ENCODE results near the gene IRAK4. TPM values are rescaled to one million over a fixed set of nuclear protein-coding genes. Genes with fewer than 3 reads are reported as not detected.
"Not testable (repeated sequence)": the region's sequence is repeated elsewhere in the genome, so short reads cannot be mapped to it uniquely, and the experiment has no call there.

Gene IRAK4
- total RNA-seq, 1 experiment from 2014 or later, result 15.7 TPM

- not testable (repeated sequence) for H3K9me3 ChIP-seq (replicated peaks); H3K27me3 ChIP-seq; H3K4me3 ChIP-seq; H3K27ac ChIP-seq; H3K4me1 ChIP-seq; DNase-seq
- peaks cover 18% of the 10 kb centered on the region; the same call in 1 of the 2 replicates for H3K36me3 ChIP-seq
Observed at GRCh38 chr12:43751360-43751759, 7.4 kb upstream of the IRAK4 start.

DNA sequence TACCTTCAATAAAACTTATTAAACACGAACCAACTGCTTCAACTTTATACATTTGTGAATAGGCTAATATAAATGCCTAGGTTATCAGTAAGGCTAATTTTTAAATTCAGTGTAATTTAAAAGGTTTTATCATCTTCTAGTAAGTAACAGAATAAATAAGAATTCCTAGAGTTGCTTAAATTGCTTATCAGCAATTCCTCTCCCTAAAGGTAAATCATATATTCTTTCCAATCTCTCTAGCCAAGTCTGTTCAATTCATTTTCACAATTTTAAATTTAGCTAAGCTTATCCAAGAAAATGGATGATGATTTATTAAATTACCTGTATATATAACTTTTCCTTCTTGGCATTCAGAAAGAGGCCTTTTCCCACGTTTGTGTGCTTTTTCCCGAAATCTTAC is 4.7 kb upstream of the IRAK4 start:
- no peaks in the 10 kb centered on the region for H3K27me3 ChIP-seq
- no peak for DNase-seq
- no peak overlapping the region for H3K4me3 ChIP-seq
- H3K9me3 ChIP-seq (replicated peaks), result 0 out of 2 replicates have a peak, but pooled peaks cover 2% of the 10 kb centered on the region
- H3K27ac ChIP-seq, result no peak overlapping the region
- H3K4me1 ChIP-seq, result no peaks in the 10 kb centered on the region
- peaks cover 18% of the 10 kb centered on the region; the same call in 1 of the 2 replicates for H3K36me3 ChIP-seq

- 0 out of 2 replicates have a peak, but pooled peaks cover 3% of the 10 kb centered on the region for H3K36me3 ChIP-seq
- H3K27me3 ChIP-seq, result no peaks in the 10 kb centered on the region
- peak overlapping the region; percentile 89 for H3K4me3 ChIP-seq
- peak in 1 of 2 experiments; percentile 47 for DNase-seq
- peak overlapping the region; percentile 68 for H3K27ac ChIP-seq
- no peaks in the 10 kb centered on the region for H3K9me3 ChIP-seq (replicated peaks)
- H3K4me1 ChIP-seq, result no peaks in the 10 kb centered on the region; the same call in 1 of the 2 replicates
Observed at GRCh38 chr12:43758247-43758727, 464 bp upstream of the IRAK4 start.

DNA sequence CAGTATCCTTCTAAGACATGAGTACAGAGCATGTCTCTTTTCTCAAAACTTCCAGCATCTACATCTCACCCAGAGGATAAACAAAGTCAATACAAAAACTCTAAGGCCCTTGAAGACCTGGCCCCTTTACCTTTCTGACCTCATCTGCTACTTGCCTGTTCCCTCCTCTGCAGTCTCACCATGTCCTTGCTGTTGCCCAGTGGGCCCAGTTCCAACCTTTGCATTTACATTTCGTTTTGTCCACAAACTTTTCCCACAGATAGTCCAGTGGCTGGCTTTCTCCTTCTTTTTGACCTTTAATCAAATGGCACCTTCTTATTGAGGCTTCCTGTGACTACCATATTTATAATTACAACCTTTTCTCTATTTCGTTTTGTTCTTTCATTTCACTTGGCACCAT is 1.6 kb downstream of the IRAK4 start:
- Histone ChIP-seq H3K9me3 (replicated peaks) (no peaks in the 10 kb centered on the region), H3K36me3 (no peaks in the 10 kb centered on the region), H3K27ac (no peak overlapping the region), H3K4me3 (no peak overlapping the region), H3K4me1 (no peaks in the 10 kb centered on the region; the same call in 1 of the 2 replicates), H3K27me3 (no peaks in the 10 kb centered on the region)
- DNase-seq, result no peak

DNA sequence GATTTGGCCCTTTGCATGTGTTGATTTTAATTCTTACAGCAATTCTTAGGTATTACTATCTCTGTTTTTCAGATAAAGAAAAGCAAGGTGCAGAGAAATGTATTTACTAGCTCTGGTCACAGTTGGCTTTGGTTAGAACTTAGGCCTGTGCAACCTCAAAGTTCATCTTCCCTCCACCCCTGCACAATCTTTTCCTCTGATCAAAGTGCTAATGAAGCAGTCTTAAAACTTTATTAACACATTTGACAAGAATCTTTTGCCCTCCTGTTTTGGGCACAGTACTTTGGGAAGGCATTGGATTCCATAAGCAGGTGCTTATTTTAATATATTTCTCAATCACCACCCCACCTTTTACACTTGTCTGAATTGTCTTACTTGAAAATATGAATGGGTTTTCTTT is 2.7 kb downstream of the IRAK4 start:
- no peaks in the 10 kb centered on the region; the same call in 1 of the 2 replicates for H3K4me1 ChIP-seq
- no peak overlapping the region for H3K27ac ChIP-seq
- no peaks in the 10 kb centered on the region for H3K36me3 ChIP-seq
- no peaks in the 10 kb centered on the region for H3K27me3 ChIP-seq
- no peak for DNase-seq
- H3K9me3 ChIP-seq (replicated peaks), result no peaks in the 10 kb centered on the region
- H3K4me3 ChIP-seq, result no peak overlapping the region

- H3K27me3 ChIP-seq, result no peaks in the 10 kb centered on the region
- no peaks in the 10 kb centered on the region for H3K36me3 ChIP-seq
- H3K4me3 ChIP-seq, result no peak overlapping the region
- H3K9me3 ChIP-seq (replicated peaks), result no peaks in the 10 kb centered on the region
- H3K4me1 ChIP-seq, result no peaks in the 10 kb centered on the region; the same call in 1 of the 2 replicates
- DNase-seq, result no peak
- no peak overlapping the region for H3K27ac ChIP-seq
Observed at GRCh38 chr12:43762596-43762995, 3.8 kb downstream of the IRAK4 start.

- Histone ChIP-seq H3K4me1 (no peaks in the 10 kb centered on the region; the same call in 1 of the 2 replicates), H3K9me3 (replicated peaks) (no peaks in the 10 kb centered on the region), H3K27me3 (no peaks in the 10 kb centered on the region), H3K27ac (no peak overlapping the region), H3K36me3 (no peaks in the 10 kb centered on the region; the same call in 1 of the 2 replicates), H3K4me3 (no peak overlapping the region)
- DNase-seq, result no peak
Observed at GRCh38 chr12:43763769-43764168, 5.0 kb downstream of the IRAK4 start.

- Histone ChIP-seq H3K27ac (no peak overlapping the region), H3K27me3 (no peaks in the 10 kb centered on the region), H3K9me3 (replicated peaks) (no peaks in the 10 kb centered on the region), H3K4me3 (no peak overlapping the region), H3K36me3 (no peaks in the 10 kb centered on the region; the same call in 1 of the 2 replicates), H3K4me1 (no peaks in the 10 kb centered on the region; the same call in 1 of the 2 replicates)
- DNase-seq, result no peak
Observed at GRCh38 chr12:43764528-43764927, 5.8 kb downstream of the IRAK4 start.

- Histone ChIP-seq H3K36me3 (peaks cover 2% of the 10 kb centered on the region; the same call in 1 of the 2 replicates), H3K4me3 (no peak overlapping the region), H3K4me1 (no peaks in the 10 kb centered on the region), H3K9me3 (replicated peaks) (no peaks in the 10 kb centered on the region), H3K27me3 (no peaks in the 10 kb centered on the region), H3K27ac (no peak overlapping the region)
- no peak for DNase-seq
Observed at GRCh38 chr12:43766291-43766690, 7.5 kb downstream of the IRAK4 start.

DNA sequence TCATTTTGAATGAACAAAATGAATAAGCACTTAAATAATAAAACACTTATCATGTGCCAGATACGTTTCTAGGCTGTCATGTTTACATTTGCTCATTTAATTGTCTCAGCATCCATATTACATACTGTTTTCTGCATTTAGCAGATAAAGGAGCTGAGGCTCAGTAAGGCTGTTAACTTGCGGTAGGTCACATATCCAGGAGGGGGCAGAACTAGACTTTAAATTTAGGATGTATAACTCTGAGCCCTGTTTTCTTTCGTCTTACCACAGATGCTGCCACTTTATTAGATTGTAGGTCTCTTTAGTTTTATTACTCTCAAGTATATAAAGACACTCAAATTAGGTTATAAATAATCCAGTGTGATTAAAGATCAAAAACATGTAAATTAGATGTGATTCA is 17.7 kb downstream of the IRAK4 start:
- Histone ChIP-seq H3K27me3 (no peaks in the 10 kb centered on the region), H3K36me3 (peaks cover 20% of the 10 kb centered on the region), H3K9me3 (replicated peaks) (no peaks in the 10 kb centered on the region), H3K4me1 (no peaks in the 10 kb centered on the region), H3K27ac (no peak overlapping the region), H3K4me3 (no peak overlapping the region)
- DNase-seq, result peak; percentile 34 to 64

- Histone ChIP-seq H3K4me3 (no peak overlapping the region), H3K27ac (no peak overlapping the region), H3K4me1 (peaks cover 3% of the 10 kb centered on the region; the same call in 1 of the 2 replicates), H3K27me3 (no peaks in the 10 kb centered on the region), H3K9me3 (replicated peaks) (no peaks in the 10 kb centered on the region), H3K36me3 (peaks cover 15% of the 10 kb centered on the region)
- DNase-seq, result no peak
Observed at GRCh38 chr12:43786899-43787693, 28.3 kb downstream of the IRAK4 start.

DNA sequence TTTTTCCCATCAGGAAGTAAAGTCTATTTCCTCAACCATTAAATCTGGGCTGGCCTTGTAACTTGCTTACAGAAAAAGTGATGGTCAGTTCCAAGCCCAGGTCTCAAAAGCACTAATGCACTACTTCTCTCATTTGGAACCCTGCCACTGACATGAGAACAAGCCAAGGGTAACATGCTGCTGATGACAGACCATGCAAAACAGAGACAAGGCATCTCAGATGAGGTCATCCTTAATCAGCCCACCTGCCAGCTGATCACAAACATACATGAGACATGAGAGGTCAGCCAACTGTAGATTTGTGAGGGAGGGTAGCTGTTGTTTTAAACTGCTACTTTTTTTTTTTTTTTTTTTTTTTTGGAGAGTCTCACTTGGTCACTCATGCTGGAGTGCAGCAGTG is 31.2 kb downstream of the IRAK4 start:
- peak; percentile 42 to 64 for DNase-seq
- Histone ChIP-seq H3K4me3 (no peak overlapping the region), H3K27me3 (no peaks in the 10 kb centered on the region), H3K36me3 (peaks cover 13% of the 10 kb centered on the region; the same call in 1 of the 2 replicates), H3K27ac (no peak overlapping the region), H3K4me1 (peaks cover 3% of the 10 kb centered on the region; the same call in 1 of the 2 replicates), H3K9me3 (replicated peaks) (no peaks in the 10 kb centered on the region)

GRCh38 chr12:43795716-43796280 is 37.0 kb downstream of the IRAK4 start:
- Histone ChIP-seq H3K27ac (no peak overlapping the region), H3K4me1 (no peaks in the 10 kb centered on the region), H3K4me3 (no peak overlapping the region), H3K9me3 (replicated peaks) (no peaks in the 10 kb centered on the region), H3K36me3 (peaks cover 59% of the 10 kb centered on the region), H3K27me3 (no peaks in the 10 kb centered on the region)
- DNase-seq, result no peak

- Histone ChIP-seq H3K4me3 (no peak overlapping the region), H3K36me3 (peaks cover 76% of the 10 kb centered on the region), H3K27ac (no peak overlapping the region), H3K4me1 (no peaks in the 10 kb centered on the region), H3K27me3 (no peaks in the 10 kb centered on the region), H3K9me3 (replicated peaks) (no peaks in the 10 kb centered on the region)
- no peak for DNase-seq
Observed at GRCh38 chr12:43797561-43798217, 38.9 kb downstream of the IRAK4 start.
